NCI-H1105 (cell line): ENCODE results near the gene DAPK2.

ENCODE experiments used
- DNase-seq: peaks from one replicate; lab custom pipeline; 2025; lab: John Stamatoyannopoulos, UW

The DAPK2 gene

GRCh38 chr15:63942486-63943365 is 103.6 kb downstream of the DAPK2 start:
- DNase-seq: peak; percentile 23

GRCh38 chr15:63941698-63942465 is 104.4 kb downstream of the DAPK2 start:
- no peak for DNase-seq

- no peak for DNase-seq
Observed at GRCh38 chr15:63940966-63941620, 105.2 kb downstream of the DAPK2 start.

GRCh38 chr15:63939531-63940130 is 106.7 kb downstream of the DAPK2 start:
- DNase-seq: no peak

GRCh38 chr15:63938486-63939061 is 107.7 kb downstream of the DAPK2 start:
- DNase-seq: no peak

- DNase-seq: no peak
Observed at GRCh38 chr15:63933522-63933921, 112.8 kb downstream of the DAPK2 start.

- DNase-seq: no peak
Observed at GRCh38 chr15:63931556-63931955, 114.7 kb downstream of the DAPK2 start.

- DNase-seq: no peak
Observed at GRCh38 chr15:63930034-63930433, 116.3 kb downstream of the DAPK2 start.

GRCh38 chr15:63928185-63928842 is 118.0 kb downstream of the DAPK2 start:
- DNase-seq: no peak

GRCh38 chr15:63923993-63924950 is 122.0 kb downstream of the DAPK2 start:
- no peak for DNase-seq

- no peak for DNase-seq
Observed at GRCh38 chr15:63922916-63923315, 123.4 kb downstream of the DAPK2 start.

GRCh38 chr15:63922261-63922904 is 123.9 kb downstream of the DAPK2 start:
- DNase-seq: no peak

- no peak for DNase-seq
Observed at GRCh38 chr15:63920504-63921175, 125.6 kb downstream of the DAPK2 start.

GRCh38 chr15:63918901-63919348 is 127.4 kb downstream of the DAPK2 start:
- DNase-seq: no peak

- peak; percentile 12 for DNase-seq
Observed at GRCh38 chr15:63918317-63918672, 128.0 kb downstream of the DAPK2 start.

- DNase-seq: no peak
Observed at GRCh38 chr15:63917588-63918316, 128.5 kb downstream of the DAPK2 start.

GRCh38 chr15:63915873-63916771 is 130.2 kb downstream of the DAPK2 start:
- no peak for DNase-seq
